ENCODE measurements around the gene TM4SF5.

Gene TM4SF5

GRCh38 chr17:4740584-4740983 is 31.1 kb upstream of the TM4SF5 start:
- in situ Hi-C loops (cut with HindIII; ENCODE audit: low sequenced_read_pairs): no loop called here
- TF ChIP-seq CTCF (IDR thresholded peaks at IDR 0.05; ENCODE audit: low read depth, low read length): no peak
- no peak for DNase-seq (ENCODE audit: low read depth, low spot score)
- H3K4me3 ChIP-seq (ENCODE audit: low read depth, low read length): no peak overlapping the region

GRCh38 chr17:4741544-4741943 is 30.1 kb upstream of the TM4SF5 start:
- TF ChIP-seq CTCF (IDR thresholded peaks at IDR 0.05; ENCODE audit: low read depth, low read length): no peak
- no peak for DNase-seq (ENCODE audit: low read depth, low spot score)
- H3K4me3 ChIP-seq (ENCODE audit: low read depth, low read length): no peak overlapping the region
- in situ Hi-C loops (cut with HindIII; ENCODE audit: low sequenced_read_pairs): no loop called here

GRCh38 chr17:4742133-4742532 is 29.6 kb upstream of the TM4SF5 start:
- in situ Hi-C loops (cut with HindIII; ENCODE audit: low sequenced_read_pairs): no loop called here
- no peak for TF ChIP-seq CTCF (IDR thresholded peaks at IDR 0.05; ENCODE audit: low read depth, low read length)
- no peak overlapping the region for H3K4me3 ChIP-seq (ENCODE audit: low read depth, low read length)
- DNase-seq (ENCODE audit: low read depth, low spot score): no peak

GRCh38 chr17:4742629-4743028 is 29.1 kb upstream of the TM4SF5 start:
- TF ChIP-seq CTCF (IDR thresholded peaks at IDR 0.05; ENCODE audit: low read depth, low read length): no peak
- H3K4me3 ChIP-seq (ENCODE audit: low read depth, low read length): no peak overlapping the region
- in situ Hi-C loops (cut with HindIII; ENCODE audit: low sequenced_read_pairs): no loop called here
- DNase-seq (ENCODE audit: low read depth, low spot score): no peak

GRCh38 chr17:4743216-4743615 is 28.5 kb upstream of the TM4SF5 start:
- TF ChIP-seq CTCF (IDR thresholded peaks at IDR 0.05; ENCODE audit: low read depth, low read length): no peak
- in situ Hi-C loops (cut with HindIII; ENCODE audit: low sequenced_read_pairs): no loop called here
- no peak for DNase-seq (ENCODE audit: low read depth, low spot score)
- H3K4me3 ChIP-seq (ENCODE audit: low read depth, low read length): no peak overlapping the region

GRCh38 chr17:4743898-4744297 is 27.8 kb upstream of the TM4SF5 start:
- TF ChIP-seq CTCF (IDR thresholded peaks at IDR 0.05; ENCODE audit: low read depth, low read length): no peak
- in situ Hi-C loops (cut with HindIII; ENCODE audit: low sequenced_read_pairs): no loop called here
- no peak for DNase-seq (ENCODE audit: low read depth, low spot score)
- H3K4me3 ChIP-seq (ENCODE audit: low read depth, low read length): no peak overlapping the region

All from astrocyte of the spinal cord (primary cell).